GM21529 (cell line): ENCODE data around the gene SETD7.

Experiments
- ATAC-seq: cut with Tn5 transposase; IDR thresholded peaks from one replicate; pipeline ENCODE4 v1.9.1; 2021; ENCODE audit not compliant: unreplicated experiment

SETD7 gene

GRCh38 chr4:139514382-139515059 is 41.5 kb downstream of the SETD7 start:
- no peak for ATAC-seq

DNA sequence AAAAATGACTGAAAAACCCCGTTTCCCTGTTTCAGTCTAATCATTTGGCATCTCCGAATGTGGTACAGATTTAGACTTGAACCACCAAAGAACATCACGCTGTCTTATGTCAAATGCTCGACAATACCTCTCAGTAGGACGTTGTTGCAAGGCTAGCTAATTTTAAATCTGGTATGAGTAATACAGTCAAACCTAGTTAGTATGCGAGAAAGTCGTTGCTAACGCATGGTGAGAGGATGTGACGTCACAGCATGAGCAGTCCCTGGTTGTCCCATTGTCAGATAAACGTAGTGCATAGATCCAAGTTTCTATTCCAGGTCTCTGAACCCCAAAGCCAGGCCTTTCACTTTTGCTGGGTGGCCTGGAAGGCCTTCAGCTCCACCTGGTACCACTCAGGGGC is 44.7 kb downstream of the SETD7 start:
- ATAC-seq, result no peak

DNA sequence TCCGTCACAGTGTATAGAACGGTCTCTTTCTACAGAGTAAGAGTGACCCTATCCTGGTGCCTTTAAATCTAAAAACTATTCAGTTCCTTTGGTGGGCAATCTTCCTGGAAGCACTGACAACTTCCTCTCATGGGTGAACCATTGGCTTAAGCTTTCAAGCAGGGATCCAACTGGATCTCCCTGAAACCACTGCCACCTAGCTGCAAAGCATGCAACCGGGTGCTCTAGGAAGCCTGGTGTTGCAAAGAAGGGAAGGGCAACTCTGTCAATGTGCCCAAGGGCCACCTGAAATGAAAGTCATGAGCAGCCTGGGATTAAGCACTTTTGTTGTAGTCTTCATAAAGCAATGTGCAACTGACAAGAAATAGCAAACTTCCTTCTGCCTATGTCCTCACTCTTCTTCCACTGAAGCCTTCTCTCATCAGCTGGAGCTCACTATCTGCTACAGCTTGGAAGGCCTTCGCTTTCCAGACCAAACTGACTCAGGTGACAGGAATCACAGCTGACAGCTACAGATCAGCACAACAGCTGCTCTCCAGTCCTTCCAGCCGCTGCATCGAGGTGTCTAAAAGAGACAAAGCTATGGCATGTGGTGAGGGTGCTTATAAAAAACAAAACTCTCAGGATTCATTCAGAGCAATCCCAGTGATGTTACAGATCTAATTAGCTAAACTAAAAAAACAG is 46.1 kb downstream of the SETD7 start:
- ATAC-seq, result no peak

DNA sequence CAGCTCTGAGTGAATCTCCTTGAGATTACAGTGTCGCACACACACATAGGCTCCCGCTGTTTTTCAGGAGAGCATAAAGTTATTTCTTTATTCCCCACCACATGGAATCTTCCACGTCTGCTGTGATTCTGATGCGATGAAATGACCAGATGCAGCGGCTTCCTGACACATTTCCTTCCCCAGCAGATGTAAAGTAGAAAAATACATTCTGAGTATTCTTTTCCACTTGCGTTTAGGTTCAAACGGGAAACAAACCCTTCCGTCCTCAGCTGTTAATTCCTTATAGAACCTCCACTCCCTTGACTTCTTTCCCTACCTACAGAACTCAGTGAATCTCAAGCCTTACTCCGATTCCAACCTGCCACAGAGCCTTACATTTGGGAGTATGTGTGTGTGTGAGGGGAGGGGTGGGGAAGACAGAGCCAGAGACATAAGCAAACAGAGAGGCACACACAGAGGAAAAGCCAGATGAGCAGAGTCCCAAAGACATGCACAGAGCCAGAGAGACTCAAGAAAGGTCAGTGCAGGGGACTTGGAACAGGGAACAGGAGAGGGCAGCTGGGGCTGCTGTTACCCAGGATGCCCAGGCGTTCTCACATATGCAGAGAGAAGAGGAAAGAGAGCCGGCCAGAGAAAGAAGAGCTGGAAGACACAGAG is 47.3 kb downstream of the SETD7 start:
- no peak for ATAC-seq

DNA sequence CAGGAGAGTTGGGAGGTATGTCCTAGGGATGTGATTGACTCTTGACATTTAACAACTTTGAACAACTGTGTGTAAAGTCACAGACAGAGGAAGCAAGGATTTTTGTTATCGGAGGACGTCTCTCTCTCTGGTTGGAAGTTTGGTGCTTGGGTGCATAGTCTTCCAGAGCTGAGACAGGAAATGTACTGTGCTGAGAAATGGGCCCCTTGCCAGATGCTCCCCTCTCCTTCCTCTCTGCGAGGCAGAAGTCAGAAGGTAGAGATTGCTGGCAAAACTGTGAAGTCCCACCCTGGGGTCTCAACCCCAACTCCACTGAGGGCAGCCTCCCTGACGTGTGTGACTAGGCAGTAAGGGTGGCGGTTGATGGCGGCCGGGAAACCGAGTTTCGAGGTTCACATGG is 49.2 kb downstream of the SETD7 start:
- no peak for ATAC-seq

DNA sequence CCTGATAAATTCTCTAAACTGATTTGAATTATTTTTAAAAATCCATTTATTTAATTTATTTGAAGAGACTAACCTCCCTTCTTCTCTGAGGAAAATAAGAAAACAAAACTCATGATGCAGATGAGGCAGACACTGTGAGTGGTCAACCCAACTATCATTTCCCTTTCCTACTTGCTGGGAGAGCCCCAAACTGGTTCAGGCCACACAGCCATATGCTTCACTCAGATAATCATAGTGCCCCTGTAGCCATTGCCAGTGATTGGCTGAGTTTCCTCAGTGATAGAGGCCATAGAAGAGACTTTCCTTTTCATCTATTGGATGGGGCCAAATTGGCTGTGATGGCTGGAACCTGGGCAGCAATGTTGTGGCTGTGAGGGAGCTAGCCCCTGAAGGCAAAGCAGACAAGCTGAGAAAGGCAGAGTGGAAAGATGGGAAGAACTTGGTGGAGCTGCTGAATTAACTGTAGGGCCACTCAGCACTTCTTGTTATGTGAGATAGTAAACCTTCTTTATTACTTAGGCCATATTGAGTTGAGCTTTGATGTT is 52.3 kb downstream of the SETD7 start:
- ATAC-seq, result no peak

- no peak for ATAC-seq
Observed at GRCh38 chr4:139501927-139502899, 53.8 kb downstream of the SETD7 start.

DNA sequence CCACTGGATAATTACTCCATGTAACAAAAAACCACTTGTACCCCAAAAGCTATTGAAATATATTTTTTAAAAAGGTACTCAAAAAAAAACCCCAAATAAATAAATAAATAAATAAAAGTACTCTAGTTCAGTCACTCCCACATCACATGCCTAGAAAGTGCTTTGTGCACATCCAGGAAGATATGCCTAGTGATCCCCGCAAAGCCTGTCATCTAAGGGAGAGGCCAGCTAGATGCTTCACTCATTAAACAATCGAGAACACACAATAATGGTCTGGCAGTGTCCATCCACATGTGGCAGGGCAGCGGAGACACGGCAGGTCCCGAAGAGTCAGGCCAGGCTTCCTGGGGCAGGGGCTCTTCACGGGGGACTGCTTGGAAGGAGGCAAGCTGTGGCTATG is 54.5 kb downstream of the SETD7 start:
- no peak for ATAC-seq

DNA sequence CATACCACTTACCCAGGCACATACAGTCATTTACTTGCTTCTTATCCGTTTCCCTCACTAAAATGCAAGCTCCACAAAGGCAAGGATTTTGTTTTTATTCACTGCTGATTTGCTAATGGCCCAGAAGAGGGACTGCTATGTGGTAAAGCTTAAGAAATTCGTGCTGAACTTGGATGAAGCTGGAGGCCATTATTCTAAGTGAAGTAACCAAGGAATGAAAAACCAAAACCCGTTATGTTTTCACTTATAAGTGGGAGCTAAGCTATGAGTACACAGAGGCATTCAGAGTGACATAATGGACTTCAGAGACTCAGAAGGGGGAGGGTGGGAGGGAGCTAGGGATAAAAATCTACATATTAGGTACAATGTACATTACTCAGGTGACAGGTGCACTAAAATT is 54.9 kb downstream of the SETD7 start:
- no peak for ATAC-seq

- ATAC-seq, result no peak
Observed at GRCh38 chr4:139499186-139499585, 56.8 kb downstream of the SETD7 start.

- no peak for ATAC-seq
Observed at GRCh38 chr4:139493176-139493575, 62.8 kb downstream of the SETD7 start.

DNA sequence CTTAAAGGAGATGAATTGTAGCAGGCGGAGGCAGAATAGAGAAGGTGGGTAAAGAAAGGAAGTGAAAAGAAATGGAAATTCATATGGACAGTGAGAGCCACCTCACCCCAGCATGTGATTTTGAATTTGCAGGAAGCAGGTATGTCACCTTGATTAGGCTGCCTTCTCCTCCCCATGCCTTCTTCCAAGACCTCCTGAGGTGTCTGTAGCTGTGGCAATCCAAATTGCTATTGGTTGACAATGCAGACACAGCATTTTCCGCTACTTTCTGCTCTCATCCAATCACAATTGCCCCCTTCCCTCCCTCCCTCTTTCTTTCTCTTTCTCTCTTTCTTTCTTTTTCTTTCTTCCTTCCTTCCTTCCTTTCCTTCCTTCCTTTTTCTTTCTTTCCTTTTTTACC is 63.6 kb downstream of the SETD7 start:
- no peak for ATAC-seq

GRCh38 chr4:139489638-139490037 is 66.4 kb downstream of the SETD7 start:
- no peak for ATAC-seq

- no peak for ATAC-seq
Observed at GRCh38 chr4:139488442-139488841, 67.6 kb downstream of the SETD7 start.

DNA sequence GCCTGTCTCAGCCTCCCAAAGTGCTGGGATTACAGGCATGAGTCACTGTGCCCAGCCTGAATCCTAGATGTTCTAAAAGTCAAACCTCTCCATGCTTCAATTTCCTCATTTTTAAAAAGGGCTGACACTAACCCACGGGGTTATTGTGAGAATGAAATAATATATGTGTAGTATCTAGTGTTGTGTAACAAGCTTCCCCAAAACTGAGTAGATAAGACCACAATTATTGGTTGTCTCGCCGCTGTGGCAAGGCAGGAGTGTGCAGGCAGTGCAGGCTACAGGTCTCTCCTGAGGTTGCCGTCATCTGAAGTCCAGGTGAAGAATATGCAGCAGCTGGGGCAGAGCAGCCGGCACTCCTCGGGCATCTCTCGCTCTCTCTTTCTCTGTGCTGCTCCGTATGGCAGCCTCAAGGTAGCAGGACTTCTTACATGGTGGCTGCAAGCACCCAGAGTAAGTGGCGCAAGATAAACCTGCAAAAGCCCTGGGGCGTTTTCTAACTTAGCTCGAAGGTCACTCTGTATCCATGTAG is 71.2 kb downstream of the SETD7 start:
- no peak for ATAC-seq

DNA sequence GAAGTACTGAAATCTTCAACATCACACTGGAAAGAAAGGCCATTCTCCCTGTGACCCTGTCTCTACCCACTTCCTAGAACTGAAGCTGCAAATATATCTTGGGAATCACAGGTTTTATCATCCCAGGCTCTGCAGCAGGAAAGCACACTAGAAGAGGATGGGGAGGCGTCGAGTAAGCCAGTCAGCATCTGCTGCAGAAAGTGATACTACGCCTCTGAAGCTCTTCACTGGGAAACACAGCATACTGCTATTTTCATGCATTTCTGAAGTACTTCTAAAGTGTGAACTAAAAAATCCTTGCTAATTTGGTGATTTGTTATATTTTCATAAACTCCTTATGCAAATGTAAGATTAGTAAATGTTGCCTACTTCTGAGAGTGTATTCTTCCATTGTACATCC is 73.0 kb downstream of the SETD7 start:
- no peak for ATAC-seq

DNA sequence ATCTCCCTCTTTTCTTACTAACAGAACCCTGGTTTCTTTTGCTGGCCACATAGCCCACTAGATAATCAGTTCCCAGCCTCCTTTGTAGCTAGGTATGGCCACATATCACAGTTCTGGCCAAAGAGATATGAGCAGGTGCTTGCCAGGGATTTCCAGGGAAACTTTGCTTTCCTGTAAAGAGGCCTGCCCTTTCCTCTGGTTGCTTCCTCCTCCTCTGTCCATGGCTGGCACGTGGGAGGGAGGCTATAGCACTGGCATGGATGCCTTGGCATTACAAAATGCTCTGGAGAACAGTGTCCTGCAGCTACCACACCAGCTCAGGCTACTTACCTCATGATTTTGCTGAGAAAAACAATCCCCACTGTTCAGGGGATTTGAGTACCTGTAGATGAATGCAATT is 74.6 kb downstream of the SETD7 start:
- ATAC-seq, result no peak

DNA sequence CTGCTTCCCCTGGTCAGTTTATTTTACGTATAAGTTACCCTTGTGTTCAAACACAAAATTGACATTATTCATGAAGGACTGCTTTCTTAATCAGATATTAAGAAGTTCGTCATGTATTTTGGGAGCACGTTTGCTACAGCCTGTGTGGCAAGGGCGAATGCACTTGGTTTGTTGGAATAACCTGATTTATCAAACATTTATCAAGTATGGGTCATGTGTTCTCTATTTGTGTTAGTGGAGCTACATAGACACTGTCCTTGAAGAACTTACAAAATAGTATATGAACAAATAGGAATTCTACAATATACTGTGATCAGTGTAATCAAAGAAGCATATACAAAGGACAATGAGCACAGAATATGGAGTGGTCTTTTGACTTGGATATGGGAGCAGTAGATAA is 79.7 kb downstream of the SETD7 start:
- no peak for ATAC-seq

DNA sequence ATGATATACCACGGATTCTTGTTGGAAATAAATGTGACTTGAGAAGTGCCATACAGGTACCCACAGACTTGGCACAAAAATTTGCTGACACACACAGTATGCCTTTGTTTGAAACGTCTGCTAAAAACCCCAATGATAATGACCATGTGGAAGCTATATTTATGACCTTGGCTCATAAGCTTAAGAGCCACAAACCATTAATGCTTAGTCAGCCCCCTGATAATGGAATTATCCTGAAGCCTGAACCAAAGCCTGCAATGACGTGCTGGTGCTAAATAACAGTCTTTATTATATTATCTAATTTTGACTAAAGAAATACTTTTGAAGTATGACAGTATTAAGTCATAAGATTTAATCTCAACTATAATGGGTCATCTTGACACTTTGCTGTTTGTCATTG is 83.2 kb downstream of the SETD7 start:
- no peak for ATAC-seq

GRCh38 chr4:139470997-139471665 is 84.9 kb downstream of the SETD7 start:
- peak; percentile 48 for ATAC-seq
